Measurements from ENCODE around the gene CADM2.
"Not testable (repeated sequence)": the region's sequence is repeated elsewhere in the genome, so short reads cannot be mapped to it uniquely, and the experiment has no call there.

Gene CADM2

GRCh38 chr3:85670634-85671205 lies 711.9 kb downstream of the CADM2 start:
- DNase-seq (ENCODE audit: low read depth) = no peak

- no peak for DNase-seq (ENCODE audit: low read depth)
These were observed 714.0 kb downstream of the CADM2 start for GRCh38 chr3:85672761-85673160.

GRCh38 chr3:85678713-85679112 lies 719.9 kb downstream of the CADM2 start:
- no peak for DNase-seq (ENCODE audit: low read depth)

- DNase-seq (ENCODE audit: low read depth) = no peak
These were observed 723.1 kb downstream of the CADM2 start for GRCh38 chr3:85681906-85682305.

GRCh38 chr3:85691196-85691595 lies 732.4 kb downstream of the CADM2 start:
- no peak for DNase-seq (ENCODE audit: low read depth)

GRCh38 chr3:85697156-85697555 lies 738.4 kb downstream of the CADM2 start:
- DNase-seq (ENCODE audit: low read depth) = no peak

GRCh38 chr3:85706130-85706529 lies 747.3 kb downstream of the CADM2 start:
- DNase-seq (ENCODE audit: low read depth) = no peak

- not testable (repeated sequence) for DNase-seq (ENCODE audit: low read depth)
These were observed 749.5 kb downstream of the CADM2 start for GRCh38 chr3:85708325-85708724.

- no peak for DNase-seq (ENCODE audit: low read depth)
These were observed 750.6 kb downstream of the CADM2 start for GRCh38 chr3:85709346-85709892.

- no peak for DNase-seq (ENCODE audit: low read depth)
These were observed 751.7 kb downstream of the CADM2 start for GRCh38 chr3:85710490-85710889.

- no peak for DNase-seq (ENCODE audit: low read depth)
These were observed 762.8 kb downstream of the CADM2 start for GRCh38 chr3:85721409-85722145.

GRCh38 chr3:85725809-85726208 lies 767.0 kb downstream of the CADM2 start:
- no peak for DNase-seq (ENCODE audit: low read depth)

GRCh38 chr3:85726241-85726640 lies 767.5 kb downstream of the CADM2 start:
- DNase-seq (ENCODE audit: low read depth) = no peak

GRCh38 chr3:85737846-85738245 lies 779.1 kb downstream of the CADM2 start:
- no peak for DNase-seq (ENCODE audit: low read depth)

- no peak for DNase-seq (ENCODE audit: low read depth)
These were observed 781.8 kb downstream of the CADM2 start for GRCh38 chr3:85740561-85740960.

GRCh38 chr3:85758442-85758841 lies 799.7 kb downstream of the CADM2 start:
- no peak for DNase-seq (ENCODE audit: low read depth)

- DNase-seq (ENCODE audit: low read depth) = no peak
These were observed 801.6 kb downstream of the CADM2 start for GRCh38 chr3:85760342-85760741.

- DNase-seq (ENCODE audit: low read depth) = no peak
These were observed 822.0 kb downstream of the CADM2 start for GRCh38 chr3:85780806-85781205.

- no peak for DNase-seq (ENCODE audit: low read depth)
These were observed 823.0 kb downstream of the CADM2 start for GRCh38 chr3:85781806-85782205.

- no peak for DNase-seq (ENCODE audit: low read depth)
These were observed 824.5 kb downstream of the CADM2 start for GRCh38 chr3:85783291-85783690.

- DNase-seq (ENCODE audit: low read depth) = no peak
These were observed 827.0 kb downstream of the CADM2 start for GRCh38 chr3:85785766-85786165.

- DNase-seq (ENCODE audit: low read depth) = no peak
These were observed 831.7 kb downstream of the CADM2 start for GRCh38 chr3:85790445-85791030.

- DNase-seq (ENCODE audit: low read depth) = no peak
These were observed 837.4 kb downstream of the CADM2 start for GRCh38 chr3:85796140-85796539.
